ENCODE measurements around the gene GOSR2.

DNA sequence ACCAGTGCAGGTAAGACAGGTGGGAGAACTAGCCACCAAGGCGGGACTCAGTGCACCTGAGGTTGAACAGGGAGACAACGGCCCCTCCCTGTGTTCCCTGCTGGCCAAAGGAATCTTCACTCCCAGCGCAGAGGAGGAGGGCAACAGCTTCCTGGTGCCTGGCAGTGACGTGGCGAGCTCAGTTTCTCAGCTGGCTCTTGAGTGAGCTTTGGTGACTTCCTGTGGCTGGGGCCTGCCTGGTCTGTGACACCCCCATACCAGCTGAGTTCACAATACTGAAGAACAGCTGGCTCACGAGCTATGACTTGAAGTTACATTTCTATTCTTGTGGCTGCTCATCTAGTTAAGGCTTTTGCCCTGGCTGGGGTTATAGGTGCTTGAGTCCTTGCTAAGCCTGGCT, 45.5 kb upstream of the GOSR2 start:
- TF ChIP-seq, protein P1, sequence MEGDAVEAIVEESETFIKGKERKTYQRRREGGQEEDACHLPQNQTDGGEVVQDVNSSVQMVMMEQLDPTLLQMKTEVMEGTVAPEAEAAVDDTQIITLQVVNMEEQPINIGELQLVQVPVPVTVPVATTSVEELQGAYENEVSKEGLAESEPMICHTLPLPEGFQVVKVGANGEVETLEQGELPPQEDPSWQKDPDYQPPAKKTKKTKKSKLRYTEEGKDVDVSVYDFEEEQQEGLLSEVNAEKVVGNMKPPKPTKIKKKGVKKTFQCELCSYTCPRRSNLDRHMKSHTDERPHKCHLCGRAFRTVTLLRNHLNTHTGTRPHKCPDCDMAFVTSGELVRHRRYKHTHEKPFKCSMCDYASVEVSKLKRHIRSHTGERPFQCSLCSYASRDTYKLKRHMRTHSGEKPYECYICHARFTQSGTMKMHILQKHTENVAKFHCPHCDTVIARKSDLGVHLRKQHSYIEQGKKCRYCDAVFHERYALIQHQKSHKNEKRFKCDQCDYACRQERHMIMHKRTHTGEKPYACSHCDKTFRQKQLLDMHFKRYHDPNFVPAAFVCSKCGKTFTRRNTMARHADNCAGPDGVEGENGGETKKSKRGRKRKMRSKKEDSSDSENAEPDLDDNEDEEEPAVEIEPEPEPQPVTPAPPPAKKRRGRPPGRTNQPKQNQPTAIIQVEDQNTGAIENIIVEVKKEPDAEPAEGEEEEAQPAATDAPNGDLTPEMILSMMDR (optimal IDR thresholded peaks at IDR 0.05 in 1 of 3, IDR thresholded peaks at IDR 0.05 in 1 of 3, conservative IDR thresholded peaks at IDR 0.05 in 1 of 3; ENCODE audit: extremely low read depth in 1 of 3, insufficient read depth in 2 of 3, low read length in 3 of 3) = no peak
- TF ChIP-seq EZH2 (IDR thresholded peaks at IDR 0.05; ENCODE audit: low read length) = no peak

Data from keratinocyte (primary cell).